ENCODE results near the gene PHF20. TPM values are rescaled to one million over a fixed set of nuclear protein-coding genes. Genes with fewer than 3 reads are reported as not detected.
"Not testable (repeated sequence)": the region's sequence is repeated elsewhere in the genome, so short reads cannot be mapped to it uniquely, and the experiment has no call there.

Gene PHF20
- total RNA-seq, 2 experiments from 2014 or later: 49.1 to 50.5 TPM

GRCh38 chr20:35831029-35831428, 59.2 kb downstream of the PHF20 start:
- peaks cover 6% of the 10 kb centered on the region for H3K9me3 Mint-ChIP-seq
- H3K27me3 Mint-ChIP-seq: no peaks in the 10 kb centered on the region
- ChIA-PET POLR2A (interaction anchor here (0.9 kb wide), 1 partner anchor 92 kb away, joined by 4 read pairs; no protein-coding TSS in a partner anchor), CTCF (no interaction called here)
- H3K27ac Mint-ChIP-seq: no peak overlapping the region
- peaks cover 18% of the 10 kb centered on the region for H3K36me3 Mint-ChIP-seq
- intact Hi-C loops (cut with micrococcal nuclease): no loop called here
- H3K4me1 Mint-ChIP-seq (ENCODE audit: low read depth): peaks cover 41% of the 10 kb centered on the region
- H3K4me3 Mint-ChIP-seq: no peak overlapping the region
- peak; percentile 42 for DNase-seq

GRCh38 chr20:35831971-35832370, 60.2 kb downstream of the PHF20 start:
- Mint-ChIP-seq H3K4me3 (no peak overlapping the region), H3K4me1 (ENCODE audit: low read depth) (peaks cover 36% of the 10 kb centered on the region), H3K36me3 (peaks cover 18% of the 10 kb centered on the region), H3K27me3 (no peaks in the 10 kb centered on the region), H3K9me3 (peaks cover 6% of the 10 kb centered on the region), H3K27ac (peak overlapping the region; percentile 44)
- intact Hi-C loops (cut with micrococcal nuclease): no loop called here
- DNase-seq: no peak
- POLR2A ChIA-PET: no interaction called here
- CTCF ChIA-PET: no interaction called here

- no peak for DNase-seq
- CTCF ChIA-PET: no interaction called here
- H3K4me3 Mint-ChIP-seq: no peak overlapping the region
- intact Hi-C loops (cut with micrococcal nuclease): no loop called here
- H3K9me3 Mint-ChIP-seq: peaks cover 6% of the 10 kb centered on the region
- peaks cover 18% of the 10 kb centered on the region for H3K36me3 Mint-ChIP-seq
- POLR2A ChIA-PET: no interaction called here
- H3K27me3 Mint-ChIP-seq: no peaks in the 10 kb centered on the region
- H3K4me1 Mint-ChIP-seq (ENCODE audit: low read depth): peaks cover 44% of the 10 kb centered on the region
- no peak overlapping the region for H3K27ac Mint-ChIP-seq
Observed at GRCh38 chr20:35833241-35833640, 61.4 kb downstream of the PHF20 start.

GRCh38 chr20:35837577-35838195, 65.9 kb downstream of the PHF20 start:
- intact Hi-C loops (cut with micrococcal nuclease): no loop called here
- POLR2A ChIA-PET: interaction anchor here (1.2 kb wide), 1 partner anchor 98 kb away, joined by 3 read pairs; no protein-coding TSS in a partner anchor

GRCh38 chr20:35838205-35838604, 66.4 kb downstream of the PHF20 start:
- peaks cover 5% of the 10 kb centered on the region for H3K9me3 Mint-ChIP-seq

More at GRCh38 chr20:35837577-35838195, 65.9 kb downstream of the PHF20 start:
- H3K27me3 Mint-ChIP-seq: no peaks in the 10 kb centered on the region
- peaks cover 4% of the 10 kb centered on the region for H3K9me3 Mint-ChIP-seq
- H3K4me3 Mint-ChIP-seq: no peak overlapping the region
- CTCF ChIA-PET: no interaction called here
- peaks cover 42% of the 10 kb centered on the region for H3K4me1 Mint-ChIP-seq (ENCODE audit: low read depth)
- H3K36me3 Mint-ChIP-seq: peaks cover 14% of the 10 kb centered on the region
- no peak for DNase-seq
- no peak overlapping the region for H3K27ac Mint-ChIP-seq

GRCh38 chr20:35839904-35840303, 68.1 kb downstream of the PHF20 start:
- ChIA-PET CTCF (interaction anchor here (1.0 kb wide), 1 partner anchor 47 kb away, joined by 3 read pairs; no protein-coding TSS in a partner anchor), POLR2A (no interaction called here)
- Mint-ChIP-seq H3K36me3 (peaks cover 23% of the 10 kb centered on the region), H3K4me3 (no peak overlapping the region), H3K27ac (peak overlapping the region; percentile 14), H3K27me3 (no peaks in the 10 kb centered on the region), H3K9me3 (peaks cover 5% of the 10 kb centered on the region), H3K4me1 (ENCODE audit: low read depth) (peaks cover 32% of the 10 kb centered on the region)
- DNase-seq: no peak
- intact Hi-C loops (cut with micrococcal nuclease): no loop called here

More at GRCh38 chr20:35838205-35838604, 66.4 kb downstream of the PHF20 start:
- H3K27ac Mint-ChIP-seq: no peak overlapping the region
- POLR2A ChIA-PET: interaction anchor here (1.2 kb wide), 1 partner anchor 99 kb away, joined by 3 read pairs; no protein-coding TSS in a partner anchor
- no peaks in the 10 kb centered on the region for H3K27me3 Mint-ChIP-seq
- H3K4me1 Mint-ChIP-seq (ENCODE audit: low read depth): peaks cover 39% of the 10 kb centered on the region
- DNase-seq: no peak
- H3K36me3 Mint-ChIP-seq: peaks cover 14% of the 10 kb centered on the region
- CTCF ChIA-PET: no interaction called here
- intact Hi-C loops (cut with micrococcal nuclease): no loop called here
- H3K4me3 Mint-ChIP-seq: no peak overlapping the region

- DNase-seq: no peak
- Mint-ChIP-seq H3K9me3 (peaks cover 5% of the 10 kb centered on the region), H3K27ac (peak overlapping the region; percentile 33), H3K36me3 (peaks cover 24% of the 10 kb centered on the region), H3K4me1 (ENCODE audit: low read depth) (peaks cover 28% of the 10 kb centered on the region), H3K4me3 (no peak overlapping the region), H3K27me3 (no peaks in the 10 kb centered on the region)
- ChIA-PET POLR2A (no interaction called here), CTCF (interaction anchor here (1.0 kb wide), 1 partner anchor 47 kb away, joined by 3 read pairs; no protein-coding TSS in a partner anchor)
- intact Hi-C loops (cut with micrococcal nuclease): no loop called here
Observed at GRCh38 chr20:35840421-35840820, 68.6 kb downstream of the PHF20 start.

- Mint-ChIP-seq H3K27ac (no peak overlapping the region), H3K36me3 (peaks cover 24% of the 10 kb centered on the region), H3K4me3 (no peak overlapping the region), H3K27me3 (no peaks in the 10 kb centered on the region), H3K4me1 (ENCODE audit: low read depth) (peaks cover 26% of the 10 kb centered on the region), H3K9me3 (peaks cover 5% of the 10 kb centered on the region)
- ChIA-PET POLR2A (no interaction called here), CTCF (no interaction called here)
- intact Hi-C loops (cut with micrococcal nuclease): no loop called here
- no peak for DNase-seq
Observed at GRCh38 chr20:35842361-35842760, 70.5 kb downstream of the PHF20 start.

- H3K27ac Mint-ChIP-seq; DNase-seq; H3K27me3 Mint-ChIP-seq; H3K9me3 Mint-ChIP-seq; intact Hi-C loops (cut with micrococcal nuclease); H3K4me3 Mint-ChIP-seq: not testable (repeated sequence)
- ChIA-PET CTCF (interaction anchor here (0.5 kb wide), 1 partner anchor 32 kb away, joined by 4 read pairs; no protein-coding TSS in a partner anchor), POLR2A (interaction anchor here (0.6 kb wide), 1 partner anchor 940 kb away, joined by 4 read pairs; no protein-coding TSS in a partner anchor)
- H3K4me1 Mint-ChIP-seq (ENCODE audit: low read depth): peaks cover 17% of the 10 kb centered on the region
- H3K36me3 Mint-ChIP-seq: peaks cover 25% of the 10 kb centered on the region
Observed at GRCh38 chr20:35843894-35844293, 72.1 kb downstream of the PHF20 start.

- no peak for DNase-seq
- H3K36me3 Mint-ChIP-seq: peaks cover 26% of the 10 kb centered on the region
- peaks cover 5% of the 10 kb centered on the region for H3K9me3 Mint-ChIP-seq
- H3K27me3 Mint-ChIP-seq: no peaks in the 10 kb centered on the region
- H3K4me1 Mint-ChIP-seq (ENCODE audit: low read depth): peaks cover 6% of the 10 kb centered on the region
- intact Hi-C loops (cut with micrococcal nuclease): no loop called here
- CTCF ChIA-PET: interaction anchor here (1.2 kb wide), 1 partner anchor 10 kb away, joined by 3 read pairs; no protein-coding TSS in a partner anchor
- H3K4me3 Mint-ChIP-seq: no peak overlapping the region
- no peak overlapping the region for H3K27ac Mint-ChIP-seq
- POLR2A ChIA-PET: no interaction called here
Observed at GRCh38 chr20:35845561-35845960, 73.7 kb downstream of the PHF20 start.

GRCh38 chr20:35849706-35850105, 77.9 kb downstream of the PHF20 start:
- intact Hi-C loops (cut with micrococcal nuclease): no loop called here
- Mint-ChIP-seq H3K27ac (no peak overlapping the region), H3K27me3 (no peaks in the 10 kb centered on the region), H3K4me3 (no peak overlapping the region), H3K4me1 (ENCODE audit: low read depth) (peaks cover 8% of the 10 kb centered on the region), H3K36me3 (peaks cover 30% of the 10 kb centered on the region), H3K9me3 (no peaks in the 10 kb centered on the region)
- POLR2A ChIA-PET: interaction anchor here (1.0 kb wide), 1 partner anchor 104 kb away, joined by 3 read pairs; no protein-coding TSS in a partner anchor
- DNase-seq: no peak
- CTCF ChIA-PET: interaction anchor here (0.8 kb wide), 1 partner anchor 339 kb away, joined by 3 read pairs; no protein-coding TSS in a partner anchor

- Mint-ChIP-seq H3K4me1 (ENCODE audit: low read depth) (peaks cover 16% of the 10 kb centered on the region), H3K36me3 (peaks cover 25% of the 10 kb centered on the region)
- POLR2A ChIA-PET; H3K9me3 Mint-ChIP-seq; CTCF ChIA-PET; H3K27me3 Mint-ChIP-seq; H3K27ac Mint-ChIP-seq; DNase-seq; H3K4me3 Mint-ChIP-seq; intact Hi-C loops (cut with micrococcal nuclease): not testable (repeated sequence)
Observed at GRCh38 chr20:35851659-35852058, 79.8 kb downstream of the PHF20 start.
